ENCODE data around the gene C12orf43. TPM values are rescaled to one million over a fixed set of nuclear protein-coding genes. Genes with fewer than 3 reads are reported as not detected.

Gene C12orf43
- total RNA-seq, 1 donor from 2014 or later = 7.6 TPM

DNA sequence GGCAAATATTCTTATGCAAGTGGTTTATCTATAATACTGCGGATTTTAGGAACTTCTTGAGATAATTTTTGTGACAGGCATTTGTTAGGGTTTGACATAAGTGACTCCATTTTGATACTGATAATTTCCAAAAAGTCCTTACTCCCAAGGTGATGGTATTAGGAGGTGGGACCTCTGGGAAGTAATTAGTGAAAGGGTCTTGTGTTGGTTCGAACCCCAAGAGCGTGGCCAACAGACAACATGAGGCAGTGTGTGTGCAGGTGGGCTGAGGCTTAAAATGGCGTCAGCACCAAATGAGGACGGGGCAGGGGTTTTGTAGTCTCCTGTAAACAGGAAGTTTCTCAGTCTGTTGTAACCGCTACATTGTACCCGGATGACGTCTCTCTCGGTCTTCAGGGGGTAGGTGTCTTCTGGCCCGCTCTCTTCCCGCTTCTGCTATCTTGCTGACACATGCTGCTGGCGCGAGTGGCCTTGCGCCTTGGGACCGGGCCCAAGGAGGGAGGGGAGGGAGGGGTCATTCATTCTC, 1.7 kb upstream of the C12orf43 start:
- no peak overlapping the region for H3K27ac ChIP-seq (replicated peaks)
- H3K4me3 ChIP-seq = no peak overlapping the region
- peaks cover 3% of the 10 kb centered on the region for H3K36me3 ChIP-seq
- peaks cover 11% of the 10 kb centered on the region for H3K4me1 ChIP-seq
- no peak for DNase-seq
- intact Hi-C loops (cut with micrococcal nuclease) = no loop called here
- no peaks in the 10 kb centered on the region for H3K27me3 ChIP-seq (ENCODE audit: low read depth)
- TF ChIP-seq, protein P1, sequence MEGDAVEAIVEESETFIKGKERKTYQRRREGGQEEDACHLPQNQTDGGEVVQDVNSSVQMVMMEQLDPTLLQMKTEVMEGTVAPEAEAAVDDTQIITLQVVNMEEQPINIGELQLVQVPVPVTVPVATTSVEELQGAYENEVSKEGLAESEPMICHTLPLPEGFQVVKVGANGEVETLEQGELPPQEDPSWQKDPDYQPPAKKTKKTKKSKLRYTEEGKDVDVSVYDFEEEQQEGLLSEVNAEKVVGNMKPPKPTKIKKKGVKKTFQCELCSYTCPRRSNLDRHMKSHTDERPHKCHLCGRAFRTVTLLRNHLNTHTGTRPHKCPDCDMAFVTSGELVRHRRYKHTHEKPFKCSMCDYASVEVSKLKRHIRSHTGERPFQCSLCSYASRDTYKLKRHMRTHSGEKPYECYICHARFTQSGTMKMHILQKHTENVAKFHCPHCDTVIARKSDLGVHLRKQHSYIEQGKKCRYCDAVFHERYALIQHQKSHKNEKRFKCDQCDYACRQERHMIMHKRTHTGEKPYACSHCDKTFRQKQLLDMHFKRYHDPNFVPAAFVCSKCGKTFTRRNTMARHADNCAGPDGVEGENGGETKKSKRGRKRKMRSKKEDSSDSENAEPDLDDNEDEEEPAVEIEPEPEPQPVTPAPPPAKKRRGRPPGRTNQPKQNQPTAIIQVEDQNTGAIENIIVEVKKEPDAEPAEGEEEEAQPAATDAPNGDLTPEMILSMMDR (IDR thresholded peaks at IDR 0.05; ENCODE audit: borderline replicate concordance) = no peak
- H3K9me3 ChIP-seq (replicated peaks) = no peaks in the 10 kb centered on the region

DNA sequence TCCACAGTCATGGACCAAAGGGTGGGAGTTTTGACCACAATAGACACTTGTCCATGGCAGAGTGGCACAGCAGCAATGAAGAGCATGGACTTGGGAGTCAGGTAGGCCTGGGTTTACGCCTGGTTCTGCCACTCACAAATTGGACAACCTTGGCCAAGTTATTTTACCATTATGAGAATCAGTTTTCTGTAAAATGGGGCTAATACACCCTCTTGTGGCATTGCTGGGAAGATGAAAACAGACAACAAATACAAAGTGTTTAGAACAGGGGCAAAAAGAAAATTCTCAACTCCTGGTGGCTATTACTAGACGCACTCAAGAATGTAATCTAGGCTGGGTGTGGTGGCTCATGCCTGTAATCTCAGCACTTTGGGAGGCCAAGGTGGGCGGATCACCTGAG, 2.6 kb downstream of the C12orf43 start:
- peaks cover 36% of the 10 kb centered on the region for H3K36me3 ChIP-seq
- H3K4me3 ChIP-seq = no peak overlapping the region
- intact Hi-C loops (cut with micrococcal nuclease) = no loop called here
- no peak for DNase-seq
- TF ChIP-seq, protein P1 (IDR thresholded peaks at IDR 0.05; ENCODE audit: borderline replicate concordance) = no peak
- H3K4me1 ChIP-seq = peaks cover 11% of the 10 kb centered on the region
- H3K9me3 ChIP-seq (replicated peaks) = no peaks in the 10 kb centered on the region
- H3K27me3 ChIP-seq (ENCODE audit: low read depth) = no peaks in the 10 kb centered on the region
- no peak overlapping the region for H3K27ac ChIP-seq (replicated peaks)

DNA sequence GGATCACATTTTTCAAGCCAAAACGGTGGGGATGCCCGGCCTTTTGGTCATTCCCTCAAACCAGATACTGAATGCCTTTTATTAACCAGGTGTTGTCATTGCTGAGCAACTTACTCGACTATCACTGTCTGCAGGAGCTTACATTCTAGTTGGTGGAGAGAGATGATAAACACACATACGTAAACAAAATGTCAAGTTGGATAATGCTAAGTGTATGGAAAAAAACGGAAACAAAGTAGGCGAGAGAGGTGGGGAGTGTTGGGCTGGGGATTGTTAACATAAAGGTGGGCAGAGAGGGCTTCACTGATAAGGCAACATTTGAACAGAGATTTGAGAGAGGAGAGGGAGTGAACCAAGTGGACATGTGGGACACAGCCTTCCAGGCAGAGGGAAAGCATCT, 4.5 kb downstream of the C12orf43 start:
- H3K9me3 ChIP-seq (replicated peaks) = no peaks in the 10 kb centered on the region
- TF ChIP-seq, protein P1 (IDR thresholded peaks at IDR 0.05; ENCODE audit: borderline replicate concordance) = no peak
- no peak for DNase-seq
- intact Hi-C loops (cut with micrococcal nuclease) = no loop called here
- peaks cover 11% of the 10 kb centered on the region for H3K4me1 ChIP-seq
- no peak overlapping the region for H3K4me3 ChIP-seq
- peaks cover 55% of the 10 kb centered on the region for H3K36me3 ChIP-seq
- H3K27ac ChIP-seq (replicated peaks) = no peak overlapping the region
- no peaks in the 10 kb centered on the region for H3K27me3 ChIP-seq (ENCODE audit: low read depth)

DNA sequence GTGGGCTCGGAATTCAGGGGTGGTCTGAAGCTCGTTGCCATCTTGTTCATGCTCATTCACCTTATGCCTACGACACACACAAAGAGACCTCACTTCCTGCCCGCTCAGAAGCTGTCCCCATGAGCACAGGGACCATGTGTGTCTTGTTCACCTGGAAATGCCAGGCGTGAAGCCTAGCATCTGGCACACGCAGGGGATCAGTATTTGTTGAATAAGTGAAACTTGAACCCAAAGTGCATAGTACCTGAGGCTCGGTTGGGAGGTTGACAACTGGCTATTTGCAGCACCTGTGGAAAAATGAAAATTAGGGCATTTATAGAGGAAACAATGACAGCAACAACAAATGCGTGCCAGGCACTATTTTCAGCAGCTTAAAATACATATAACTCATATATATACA, 5.4 kb downstream of the C12orf43 start:
- H3K36me3 ChIP-seq = peaks cover 65% of the 10 kb centered on the region
- no peak for DNase-seq
- intact Hi-C loops (cut with micrococcal nuclease) = no loop called here

DNA sequence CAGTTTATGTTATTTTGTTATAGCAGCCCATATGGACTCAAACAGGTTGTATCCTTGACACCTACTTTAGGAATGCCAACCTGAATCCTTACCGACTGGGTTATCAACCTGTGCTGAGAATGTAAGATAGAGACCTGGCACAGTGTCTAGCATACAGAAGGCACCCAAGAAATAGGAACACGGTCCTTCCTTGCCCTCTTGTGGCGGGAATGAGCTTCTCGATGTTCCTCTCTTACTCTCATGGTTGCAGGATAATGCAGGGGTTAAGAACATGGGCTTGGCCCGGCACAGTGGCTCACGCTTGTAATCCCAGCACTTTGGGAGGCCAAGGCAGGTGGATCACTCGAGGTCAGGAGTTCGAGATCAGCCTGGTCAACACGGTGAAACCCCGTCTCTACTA, 6.5 kb downstream of the C12orf43 start:
- peaks cover 75% of the 10 kb centered on the region for H3K36me3 ChIP-seq
- TF ChIP-seq, protein P1 (IDR thresholded peaks at IDR 0.05; ENCODE audit: borderline replicate concordance) = peak; percentile 48
- intact Hi-C loops (cut with micrococcal nuclease) = no loop called here

More for the DNA sequence above, 5.4 kb downstream of the C12orf43 start:
- no peaks in the 10 kb centered on the region for H3K9me3 ChIP-seq (replicated peaks)
- H3K27me3 ChIP-seq (ENCODE audit: low read depth) = no peaks in the 10 kb centered on the region
- H3K4me3 ChIP-seq = no peak overlapping the region
- TF ChIP-seq, protein P1 (IDR thresholded peaks at IDR 0.05; ENCODE audit: borderline replicate concordance) = no peak
- H3K27ac ChIP-seq (replicated peaks) = no peak overlapping the region
- H3K4me1 ChIP-seq = peaks cover 7% of the 10 kb centered on the region

More for the DNA sequence above, 6.5 kb downstream of the C12orf43 start:
- Histone ChIP-seq H3K4me1 (no peaks in the 10 kb centered on the region), H3K27me3 (ENCODE audit: low read depth) (no peaks in the 10 kb centered on the region), H3K27ac (replicated peaks) (no peak overlapping the region), H3K9me3 (replicated peaks) (no peaks in the 10 kb centered on the region), H3K4me3 (no peak overlapping the region)
- no peak for DNase-seq

Data from left ventricle myocardium inferior (tissue), 1 donor.